Uterus (tissue), 4 donors: Measurements from ENCODE around the gene ADCY6. TPM values are rescaled to one million over a fixed set of nuclear protein-coding genes. Genes with fewer than 3 reads are reported as not detected.

Experiments used
- DNase-seq, 2 donors: peaks; one replicate each; pipeline ENCODE4 v3.0.0-alpha.2; 2019 to 2020
- H3K27ac ChIP-seq, 2 donors: fragments of 200-600 bp; sonication (generic); 1 replicate in 1 of 2; 2 replicates in 1 of 2; pipeline ENCODE4 v1.5.1; 2016 to 2018
- H3K27me3 ChIP-seq, 2 donors: fragments of 200-600 bp; sonication (generic); one replicate each; pipeline ENCODE4 v1.5.1; 2018 to 2019; ENCODE audit warnings: control low read depth in 1 of 2
- H3K36me3 ChIP-seq, 2 donors: fragments of 200-600 bp; sonication (generic); one replicate each; pipeline ENCODE4 v1.5.1; 2019; ENCODE audit warnings: control low read depth in 1 of 2
- H3K4me1 ChIP-seq, 2 donors: fragments of 200-600 bp; sonication (generic); one replicate each; pipeline ENCODE4 v1.5.1; 2018 to 2019; ENCODE audit warnings: control low read depth in 1 of 2
- H3K4me3 ChIP-seq, 2 donors: fragments of 200-600 bp; sonication (generic); 1 replicate in 1 of 2; 2 replicates in 1 of 2; pipeline ENCODE4 v1.5.1; 2018 to 2019; ENCODE audit warnings: mild to moderate bottlenecking in 1 of 2
- H3K9me3 ChIP-seq, 2 donors: fragments of 200-600 bp; sonication (generic); one replicate each; pipeline ENCODE4 v1.5.1; 2019; ENCODE audit warnings: control low read depth in 1 of 2
- CTCF ChIP-seq, 4 experiments: fragments of 200-600 bp in 2 of 4; fragments of 450-650 bp in 2 of 4; sonication (generic) in 2 of 4; IDR thresholded peaks; one replicate each; pipeline ENCODE4 v1.5.1; 2016 to 2019; ENCODE audit warnings: antibody characterized with exemption in 4 of 4, mild to moderate bottlenecking in 2 of 4, moderate library complexity in 1 of 4
- POLR2A ChIP-seq, 2 donors: fragments of 450-650 bp; IDR thresholded peaks; one replicate each; pipeline ENCODE4 v1.6.1; 2016; ENCODE audit warnings: antibody characterized with exemption in 2 of 2, mild to moderate bottlenecking in 1 of 2, moderate library complexity in 1 of 2
- intact Hi-C: fragments of 100-400 bp; cut with DNase I; formaldehyde crosslinking; loops from one replicate; pipeline ENCODE4 v1.15.1; 2023; ENCODE audit warnings: low total_unique reads
- total RNA-seq, 4 donors: library from RNA; depleted of rRNA in 3 of 4; stranded (reverse); fragments of >200 nt in 3 of 4; gene quantifications; one replicate each; pipeline versions ENCODE4 v1.1.0 to v1.2.4, GENCODE V29; 2014 to 2023
- donor health status: DM: yes; HTN: yes; CAD: no.

The ADCY6 gene
- total RNA-seq, 4 donors from 2014 or later = 10.6 to 75.8 (median 55.0) TPM

DNA sequence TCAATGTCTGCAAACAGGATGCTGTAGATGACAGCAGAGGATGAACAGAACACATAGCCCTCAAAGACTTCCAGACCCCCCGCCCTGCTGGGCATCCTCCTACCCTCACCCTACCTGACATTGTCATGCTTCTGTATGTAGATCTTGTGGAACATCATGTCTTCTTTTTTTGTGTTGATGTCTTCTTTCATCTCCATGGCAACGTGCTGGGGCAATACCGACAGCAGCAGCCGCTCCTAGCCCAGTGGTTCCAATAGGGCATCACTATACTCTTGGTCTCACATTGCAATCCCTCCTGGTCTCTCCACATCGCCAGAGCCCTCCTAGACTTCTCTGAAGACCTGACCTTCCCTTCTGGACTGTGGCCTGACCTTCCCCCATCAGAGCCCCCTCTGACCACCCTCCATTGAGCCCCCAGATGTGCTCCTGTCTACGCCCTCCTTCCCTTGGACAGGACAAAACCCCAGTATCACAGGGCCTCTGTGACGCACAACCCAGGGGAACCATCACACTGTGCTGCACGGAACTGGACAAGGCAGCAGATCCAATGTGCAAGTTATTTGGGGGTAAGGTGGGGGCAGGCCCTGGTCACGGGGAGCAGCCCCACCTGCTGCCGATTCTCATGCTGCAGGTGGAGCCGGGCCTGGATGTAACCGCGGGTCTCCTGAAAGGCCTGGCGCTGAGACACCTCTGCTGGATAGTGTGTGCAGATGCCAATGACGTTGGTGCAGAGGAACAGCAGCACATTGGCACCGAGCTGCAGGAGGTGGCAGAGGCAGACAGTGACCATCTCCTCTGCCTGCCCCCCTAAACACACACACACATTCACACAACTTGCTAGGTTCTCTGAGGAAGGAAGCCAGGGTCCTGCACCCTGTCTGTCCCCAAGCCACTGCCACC lies 11.1 kb downstream of the ADCY6 start:
- Histone ChIP-seq H3K36me3 (no peaks in the 10 kb centered on the region), H3K9me3 (no peaks in the 10 kb centered on the region), H3K4me3 (no peak overlapping the region), H3K4me1 (peaks cover 0 to 5% of the 10 kb centered on the region in 2 donors), H3K27ac (no peak overlapping the region), H3K27me3 (no peaks in the 10 kb centered on the region)
- DNase-seq = no peak
- TF ChIP-seq CTCF (IDR thresholded peaks at IDR 0.05) (no peak), POLR2A (IDR thresholded peaks at IDR 0.05) (no peak)
- intact Hi-C loops = no loop called here

- TF ChIP-seq CTCF (IDR thresholded peaks at IDR 0.05) (no peak), POLR2A (IDR thresholded peaks at IDR 0.05) (no peak)
- Histone ChIP-seq H3K4me1 (peaks cover 0 to 5% of the 10 kb centered on the region in 2 donors), H3K9me3 (no peaks in the 10 kb centered on the region), H3K4me3 (no peak overlapping the region), H3K36me3 (no peaks in the 10 kb centered on the region), H3K27me3 (no peaks in the 10 kb centered on the region), H3K27ac (no peak overlapping the region)
- intact Hi-C loops = no loop called here
- no peak for DNase-seq
Observed at GRCh38 chr12:48776956-48777355, 11.9 kb downstream of the ADCY6 start.

GRCh38 chr12:48775991-48776649 lies 12.8 kb downstream of the ADCY6 start:
- no peak for TF ChIP-seq POLR2A (IDR thresholded peaks at IDR 0.05)
- no peak for TF ChIP-seq CTCF (IDR thresholded peaks at IDR 0.05)
- no peaks in the 10 kb centered on the region for H3K27me3 ChIP-seq
- no peaks in the 10 kb centered on the region for H3K9me3 ChIP-seq
- no peak overlapping the region for H3K4me3 ChIP-seq
- intact Hi-C loops = no loop called here
- no peak for DNase-seq
- no peaks in the 10 kb centered on the region for H3K36me3 ChIP-seq
- H3K4me1 ChIP-seq = peaks cover 0 to 5% of the 10 kb centered on the region in 2 donors
- H3K27ac ChIP-seq = no peak overlapping the region

GRCh38 chr12:48775299-48775698 lies 13.6 kb downstream of the ADCY6 start:
- H3K4me3 ChIP-seq = no peak overlapping the region
- peaks cover 0 to under 1% of the 10 kb centered on the region in 2 donors for H3K4me1 ChIP-seq
- intact Hi-C loops = no loop called here
- no peak overlapping the region for H3K27ac ChIP-seq
- no peaks in the 10 kb centered on the region for H3K36me3 ChIP-seq
- no peaks in the 10 kb centered on the region for H3K27me3 ChIP-seq
- no peak for DNase-seq
- H3K9me3 ChIP-seq = no peaks in the 10 kb centered on the region
- no peak for TF ChIP-seq CTCF (IDR thresholded peaks at IDR 0.05)
- no peak for TF ChIP-seq POLR2A (IDR thresholded peaks at IDR 0.05)

GRCh38 chr12:48774516-48774915 lies 14.4 kb downstream of the ADCY6 start:
- no peak overlapping the region for H3K27ac ChIP-seq
- no peak overlapping the region for H3K4me3 ChIP-seq
- no peaks in the 10 kb centered on the region for H3K36me3 ChIP-seq
- intact Hi-C loops = no loop called here
- H3K27me3 ChIP-seq = no peaks in the 10 kb centered on the region
- no peak for TF ChIP-seq CTCF (IDR thresholded peaks at IDR 0.05)
- TF ChIP-seq POLR2A (IDR thresholded peaks at IDR 0.05) = no peak
- DNase-seq = no peak
- no peaks in the 10 kb centered on the region for H3K9me3 ChIP-seq
- H3K4me1 ChIP-seq = no peaks in the 10 kb centered on the region
